Bronchial epithelial cell (primary cell): ENCODE data around the gene CYB561A3. TPM values are rescaled to one million over a fixed set of nuclear protein-coding genes. Genes with fewer than 3 reads are reported as not detected.

Experiments used
- DNase-seq: peaks from one replicate; pipeline ENCODE4 v3.0.0-alpha.2; 2010; ENCODE audit warnings: low read depth
- FAIRE-seq: peaks from 2 replicates; lab custom pipeline; 2011; peaks lifted over from hg19 to GRCh38; lab: Jason Lieb, UNC
- H3K27me3 ChIP-seq: 2 replicates; pipeline ENCODE4 v1.5.1; 2011; ENCODE audit warnings: low read length; ENCODE audit not compliant: control insufficient read depth, insufficient read depth
- H3K36me3 ChIP-seq: 2 replicates; pipeline ENCODE4 v1.5.1; 2011; ENCODE audit warnings: low read length; ENCODE audit not compliant: control insufficient read depth, insufficient read depth
- H3K4me3 ChIP-seq: 2 replicates; pipeline ENCODE4 v1.5.1; 2011; ENCODE audit warnings: mild to moderate bottlenecking, low read depth, low read length, control low read depth
- CTCF ChIP-seq: IDR thresholded peaks from 2 replicates; pipeline ENCODE4 v1.5.1; 2011; ENCODE audit warnings: mild to moderate bottlenecking, moderate library complexity, low read length, control low read depth, inconsistent platforms; ENCODE audit not compliant: insufficient read depth, severe bottlenecking
- total RNA-seq: library from RNA; depleted of rRNA; stranded (reverse); fragments of >200 nt; gene quantifications from 2 replicates; pipeline ENCODE4 v1.2.1, GENCODE V29; 2014

CYB561A3 gene
- total RNA-seq = 30.8 and 36.1 TPM in 2 replicates

GRCh38 chr11:61361741-61362541, at the start of gene CYB561A3, which contains the start of gene TMEM138:
CYB561A3 (minus strand) TSS chr11:61361882; CDS start chr11:61356713, 5,169 bp downstream.
TMEM138 (plus strand) TSS chr11:61362374; CDS start chr11:61364391, 2,017 bp downstream.
- peak within 1 kb of the TSS; percentile 91 for H3K4me3 ChIP-seq
- FAIRE-seq = no peak
- TF ChIP-seq CTCF = no peak
- H3K27me3 ChIP-seq = no peaks in the 10 kb centered on the region
- DNase-seq = peak; percentile 89
- peaks cover 10% of the 10 kb centered on the region for H3K36me3 ChIP-seq

GRCh38 chr11:61406991-61407728, 45.5 kb upstream of the CYB561A3 start:
- no peak for TF ChIP-seq CTCF
- H3K36me3 ChIP-seq = peaks cover 36% of the 10 kb centered on the region

DNA sequence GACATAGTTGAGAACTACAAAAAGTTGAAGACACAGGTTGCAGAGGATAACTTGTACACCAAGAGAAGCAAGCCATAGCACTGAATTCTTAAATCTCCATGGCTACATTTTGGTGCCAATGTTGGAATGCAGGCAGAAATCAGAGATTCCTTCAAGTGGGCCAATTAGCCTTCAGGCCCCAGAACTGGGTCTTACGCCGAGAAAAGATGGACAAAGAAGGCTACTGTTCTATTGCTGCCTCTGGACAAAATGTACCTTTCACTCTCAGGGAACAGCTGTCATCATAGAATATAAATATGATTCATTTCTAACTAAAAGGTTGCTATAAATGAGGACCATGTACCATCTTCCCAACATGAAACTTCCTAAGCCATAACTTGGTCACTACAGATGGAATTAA, 44.4 kb upstream of the CYB561A3 start:
- Histone ChIP-seq H3K4me3 (no peak overlapping the region), H3K27me3 (no peaks in the 10 kb centered on the region), H3K36me3 (peaks cover 30% of the 10 kb centered on the region)
- DNase-seq (no peak), FAIRE-seq (no peak)
- no peak for TF ChIP-seq CTCF

More at GRCh38 chr11:61406991-61407728, 45.5 kb upstream of the CYB561A3 start:
- Histone ChIP-seq H3K4me3 (no peak overlapping the region), H3K27me3 (no peaks in the 10 kb centered on the region)
- FAIRE-seq (no peak), DNase-seq (no peak)

DNA sequence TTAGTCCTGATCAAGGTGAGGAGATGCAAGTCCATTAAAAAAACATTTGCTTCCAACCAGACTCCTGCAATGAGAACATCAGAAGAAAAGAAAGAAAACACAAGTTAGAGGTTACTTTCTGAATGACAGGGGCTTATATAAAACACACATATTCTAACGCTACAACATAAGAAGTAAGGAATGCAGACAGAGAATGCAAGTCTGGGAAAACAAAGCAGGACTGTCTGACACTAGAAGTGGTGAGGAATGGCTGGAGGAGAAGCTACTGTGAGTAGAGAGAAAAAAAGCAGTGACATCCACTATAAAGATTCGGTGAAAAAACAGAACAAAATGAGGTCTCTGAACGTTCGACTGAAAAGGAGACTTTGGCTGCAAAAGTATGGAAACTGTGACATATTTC, 43.0 kb upstream of the CYB561A3 start:
- H3K36me3 ChIP-seq = peaks cover 22% of the 10 kb centered on the region
- no peaks in the 10 kb centered on the region for H3K27me3 ChIP-seq
- no peak overlapping the region for H3K4me3 ChIP-seq
- FAIRE-seq (no peak), DNase-seq (no peak)
- no peak for TF ChIP-seq CTCF

- FAIRE-seq = no peak
Measured at GRCh38 chr11:61404103-61404502, 42.4 kb upstream of the CYB561A3 start.

More at GRCh38 chr11:61404103-61404502, 42.4 kb upstream of the CYB561A3 start:
- Histone ChIP-seq H3K36me3 (peaks cover 21% of the 10 kb centered on the region), H3K27me3 (no peaks in the 10 kb centered on the region), H3K4me3 (no peak overlapping the region)
- no peak for TF ChIP-seq CTCF
- no peak for DNase-seq
